Stomach smooth muscle (tissue), 2 donors: Measurements from ENCODE around the gene NDUFAF2.
A peak's percentile ranks its signal among the peaks of the same experiment; 100 is the strongest.
"Not testable (repeated sequence)": the region's sequence is repeated elsewhere in the genome, so short reads cannot be mapped to it uniquely, and the experiment has no call there.

ENCODE experiments used
- H3K27ac ChIP-seq: one replicate; pipeline ENCODE4 v1.7.0; 2013; ENCODE audit warnings: mild to moderate bottlenecking, low read length, inconsistent platforms
- H3K27me3 ChIP-seq, 2 donors: one replicate each; pipeline ENCODE4 v1.7.0; 2013; ENCODE audit warnings: low read length in 2 of 2; ENCODE audit not compliant: insufficient read depth in 2 of 2, control insufficient read depth in 1 of 2
- H3K36me3 ChIP-seq, 2 donors: one replicate each; pipeline ENCODE4 v1.7.0; 2013; ENCODE audit warnings: low read length in 2 of 2; ENCODE audit not compliant: control insufficient read depth in 2 of 2, insufficient read depth in 2 of 2
- H3K4me1 ChIP-seq: one replicate; pipeline ENCODE4 v1.7.0; 2013; ENCODE audit warnings: low read length; ENCODE audit not compliant: control insufficient read depth, insufficient read depth
- H3K4me3 ChIP-seq, 2 donors: one replicate each; pipeline ENCODE4 v1.7.0; 2013; ENCODE audit warnings: low read length in 2 of 2
- H3K9ac ChIP-seq, 2 donors: one replicate each; pipeline ENCODE4 v1.7.0; 2013; ENCODE audit warnings: low read length in 2 of 2, mild to moderate bottlenecking in 1 of 2
- H3K9me3 ChIP-seq, 2 donors: one replicate each; pipeline ENCODE4 v1.7.0; 2013; ENCODE audit warnings: low read length in 2 of 2; ENCODE audit not compliant: control insufficient read depth in 2 of 2
- donor health status: healthy.
- donor health status: Pancreatic carcinoma.

NDUFAF2 gene

DNA sequence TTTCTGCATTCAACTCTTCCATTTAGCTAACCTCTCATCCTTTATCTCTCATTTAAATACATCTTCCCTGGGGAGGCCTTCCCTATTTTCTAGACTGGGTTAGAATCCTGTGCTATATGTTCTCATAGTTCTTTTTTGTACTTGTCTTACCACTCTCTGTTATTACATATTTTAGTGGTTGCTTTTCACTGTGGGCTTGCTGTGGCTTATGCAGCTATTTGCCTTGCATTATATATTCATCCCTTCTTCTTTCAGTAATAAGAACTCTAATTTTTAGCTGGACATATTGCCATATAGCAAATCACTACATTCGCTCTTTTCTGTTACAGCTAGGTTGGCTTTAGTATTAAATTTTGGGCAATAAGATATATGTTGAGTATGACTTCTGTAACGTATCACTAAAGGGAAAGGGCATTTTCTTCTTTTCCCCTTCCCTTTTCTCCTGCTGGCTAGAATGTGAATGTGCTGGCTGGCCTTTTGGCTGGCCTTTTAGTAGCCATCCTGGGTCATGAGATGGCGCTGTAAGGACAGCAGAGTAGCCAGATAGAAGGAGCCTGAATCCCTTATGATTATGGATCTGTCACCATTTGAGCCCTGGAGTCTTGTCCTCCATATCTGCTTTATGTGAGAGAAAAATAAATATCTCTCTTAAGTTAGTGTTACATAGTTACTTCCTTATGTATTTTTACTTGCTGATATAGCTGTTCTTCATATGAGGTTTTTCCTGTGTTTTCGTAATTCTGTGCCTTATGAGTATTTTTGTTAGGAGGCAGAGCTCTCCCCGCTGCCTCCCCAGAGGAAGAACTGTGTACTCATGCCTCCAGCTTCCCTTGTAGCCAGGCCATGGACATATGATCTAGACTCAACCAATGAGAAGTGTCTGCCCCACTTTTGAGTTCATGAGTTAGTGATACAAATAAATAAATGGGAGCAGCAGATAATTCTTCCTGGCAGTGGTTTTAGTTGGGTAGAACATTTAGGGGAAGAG is 65.8 kb downstream of the NDUFAF2 start:
- Histone ChIP-seq H3K9me3 (no peaks in the 10 kb centered on the region), H3K27ac (no peak overlapping the region), H3K36me3 (no peaks in the 10 kb centered on the region), H3K9ac (no peak overlapping the region), H3K4me3 (no peak overlapping the region), H3K4me1 (no peaks in the 10 kb centered on the region), H3K27me3 (no peaks in the 10 kb centered on the region)

GRCh38 chr5:61018062-61018461 is 73.1 kb downstream of the NDUFAF2 start:
- Histone ChIP-seq H3K27ac (no peak overlapping the region), H3K4me3 (no peak overlapping the region), H3K9ac (no peak overlapping the region), H3K4me1 (no peaks in the 10 kb centered on the region), H3K9me3 (no peaks in the 10 kb centered on the region), H3K27me3 (no peaks in the 10 kb centered on the region), H3K36me3 (no peaks in the 10 kb centered on the region)

GRCh38 chr5:61019642-61020041 is 74.6 kb downstream of the NDUFAF2 start:
- Histone ChIP-seq H3K27me3 (no peaks in the 10 kb centered on the region), H3K9ac (no peak overlapping the region), H3K4me3 (no peak overlapping the region), H3K9me3 (no peaks in the 10 kb centered on the region), H3K36me3 (no peaks in the 10 kb centered on the region), H3K4me1 (peaks cover 3% of the 10 kb centered on the region), H3K27ac (no peak overlapping the region)

DNA sequence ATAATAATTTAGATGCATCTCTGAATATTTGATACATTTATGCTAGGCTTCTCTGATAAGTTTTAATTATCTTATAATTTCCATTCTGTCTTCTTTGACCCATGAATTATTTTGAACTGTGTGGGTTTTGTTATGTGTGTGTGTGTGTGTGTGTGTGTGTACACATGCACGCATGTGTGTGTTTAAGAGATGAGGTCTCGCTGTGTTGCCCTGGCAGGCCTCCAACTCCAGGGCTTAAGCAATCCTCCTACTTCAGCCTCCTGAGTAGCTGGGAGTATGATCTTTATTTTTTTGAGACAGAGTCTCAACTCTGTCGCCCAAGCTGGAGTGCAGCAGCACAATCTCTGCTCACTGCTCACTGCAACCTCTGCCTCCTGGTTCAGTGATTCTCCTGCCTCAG is 75.4 kb downstream of the NDUFAF2 start:
- no peak overlapping the region for H3K9ac ChIP-seq
- no peaks in the 10 kb centered on the region for H3K27me3 ChIP-seq
- H3K4me1 ChIP-seq: peaks cover 3% of the 10 kb centered on the region
- H3K9me3 ChIP-seq: no peaks in the 10 kb centered on the region
- H3K27ac ChIP-seq: no peak overlapping the region
- no peak overlapping the region for H3K4me3 ChIP-seq
- no peaks in the 10 kb centered on the region for H3K36me3 ChIP-seq

DNA sequence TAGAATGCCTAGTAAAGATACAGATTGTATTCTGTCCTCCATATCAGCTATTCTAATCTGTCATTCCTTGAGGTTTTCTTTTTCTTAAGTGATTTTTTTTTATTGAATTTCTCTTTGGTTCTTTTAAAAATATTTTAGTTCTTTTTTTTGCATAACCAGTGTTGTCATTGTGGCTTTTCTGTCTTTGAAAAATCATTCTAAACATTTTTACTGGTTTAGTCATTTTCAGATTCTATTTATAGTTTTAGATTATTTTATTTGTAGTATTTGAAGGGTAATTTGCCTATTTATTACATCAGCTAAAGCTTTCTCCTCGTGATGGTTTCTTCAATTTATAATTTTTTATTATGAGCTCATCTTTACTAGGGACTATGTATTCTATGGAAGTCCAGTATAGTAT is 78.1 kb downstream of the NDUFAF2 start:
- Histone ChIP-seq H3K9me3 (no peaks in the 10 kb centered on the region), H3K36me3 (no peaks in the 10 kb centered on the region), H3K27ac (no peak overlapping the region), H3K9ac (no peak overlapping the region), H3K4me3 (no peak overlapping the region), H3K27me3 (no peaks in the 10 kb centered on the region), H3K4me1 (peaks cover 3% of the 10 kb centered on the region)

DNA sequence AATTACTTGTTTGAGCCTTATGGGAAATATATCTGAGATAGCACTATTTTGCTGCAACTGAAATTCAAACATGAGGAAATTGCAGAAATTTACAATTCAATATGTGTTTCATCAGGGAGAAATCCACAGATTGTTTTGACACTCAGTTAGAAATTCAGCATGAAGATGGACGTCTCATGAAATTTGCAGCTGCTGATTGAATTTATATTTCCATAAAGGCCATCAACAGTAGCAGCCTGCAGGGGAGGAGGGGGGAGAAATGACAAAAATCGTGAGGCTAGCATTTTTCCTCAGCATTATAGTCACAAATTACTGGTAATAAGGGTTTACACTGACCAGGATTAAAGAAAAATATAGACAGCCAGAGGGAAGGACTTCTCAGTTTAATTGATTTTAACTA is 81.0 kb downstream of the NDUFAF2 start:
- Histone ChIP-seq H3K36me3 (no peaks in the 10 kb centered on the region), H3K9ac (peak overlapping the region in 1 of 2 donors; percentile 27), H3K4me3 (no peak overlapping the region), H3K27me3 (no peaks in the 10 kb centered on the region), H3K27ac (no peak overlapping the region), H3K9me3 (no peaks in the 10 kb centered on the region), H3K4me1 (peaks cover 12% of the 10 kb centered on the region)

GRCh38 chr5:61028382-61028781 is 83.4 kb downstream of the NDUFAF2 start:
- H3K27ac ChIP-seq: no peak overlapping the region
- no peak overlapping the region for H3K9ac ChIP-seq
- no peak overlapping the region for H3K4me3 ChIP-seq
- H3K36me3 ChIP-seq: no peaks in the 10 kb centered on the region
- no peaks in the 10 kb centered on the region for H3K27me3 ChIP-seq
- H3K4me1 ChIP-seq: peaks cover 12% of the 10 kb centered on the region
- no peaks in the 10 kb centered on the region for H3K9me3 ChIP-seq

DNA sequence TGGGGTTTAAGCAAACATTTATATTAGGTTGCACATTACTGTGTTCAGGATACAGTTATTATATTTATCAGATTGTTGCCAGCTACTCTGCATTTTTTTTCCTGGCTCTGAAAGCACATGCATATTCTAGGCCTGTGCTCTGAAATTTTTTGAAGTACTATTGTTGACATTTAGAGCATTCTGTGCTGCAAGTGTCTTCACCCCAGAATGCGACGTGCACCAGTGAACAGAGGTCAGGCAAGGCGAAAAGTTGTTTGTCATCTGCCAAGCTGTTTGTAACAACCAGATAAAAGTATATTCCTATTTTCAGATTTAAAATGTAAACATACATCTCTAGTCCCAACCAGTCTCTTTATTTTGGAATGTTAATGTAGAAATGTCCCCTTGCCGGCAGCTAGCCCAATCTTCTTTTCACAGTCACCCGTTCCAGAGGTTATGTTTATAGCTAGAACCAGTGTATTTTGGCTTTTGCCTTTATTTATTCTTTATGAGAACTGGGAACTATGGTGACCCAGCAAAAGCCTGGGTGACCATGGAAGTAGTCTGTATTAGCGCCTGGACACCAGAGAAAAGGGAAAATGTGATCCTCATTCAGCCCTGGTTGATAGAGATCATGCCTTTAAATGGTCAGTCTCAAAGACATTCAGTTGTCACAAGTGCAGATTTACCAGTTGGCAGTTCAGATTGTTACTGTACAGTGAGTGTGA is 84.6 kb downstream of the NDUFAF2 start:
- H3K36me3 ChIP-seq: no peaks in the 10 kb centered on the region
- no peaks in the 10 kb centered on the region for H3K9me3 ChIP-seq
- peak overlapping the region; percentile 50 for H3K27ac ChIP-seq
- H3K27me3 ChIP-seq: no peaks in the 10 kb centered on the region
- H3K9ac ChIP-seq: no peak overlapping the region
- peak overlapping the region in 1 of 2 donors; percentile 20 for H3K4me3 ChIP-seq
- peaks cover 10% of the 10 kb centered on the region for H3K4me1 ChIP-seq

DNA sequence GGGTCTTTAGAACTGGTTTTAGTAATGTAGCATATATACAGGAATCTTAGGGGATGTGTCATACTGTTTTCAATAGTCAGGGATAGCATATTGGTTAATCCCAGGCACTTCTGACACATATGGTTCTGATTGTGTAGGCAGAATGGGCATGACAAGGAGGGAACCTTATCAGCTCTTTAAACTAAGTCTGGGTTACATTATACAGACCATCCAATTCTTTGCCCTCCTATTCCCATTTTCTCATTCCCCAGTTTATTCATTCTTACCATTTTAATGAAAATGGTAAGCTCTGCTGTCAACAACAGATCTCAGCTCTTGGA is 85.1 kb downstream of the NDUFAF2 start:
- H3K27me3 ChIP-seq: no peaks in the 10 kb centered on the region
- no peaks in the 10 kb centered on the region for H3K9me3 ChIP-seq
- peak overlapping the region; percentile 50 for H3K27ac ChIP-seq
- no peak overlapping the region for H3K9ac ChIP-seq
- peak overlapping the region in 1 of 2 donors; percentile 20 for H3K4me3 ChIP-seq
- H3K36me3 ChIP-seq: no peaks in the 10 kb centered on the region
- peaks cover 10% of the 10 kb centered on the region for H3K4me1 ChIP-seq

DNA sequence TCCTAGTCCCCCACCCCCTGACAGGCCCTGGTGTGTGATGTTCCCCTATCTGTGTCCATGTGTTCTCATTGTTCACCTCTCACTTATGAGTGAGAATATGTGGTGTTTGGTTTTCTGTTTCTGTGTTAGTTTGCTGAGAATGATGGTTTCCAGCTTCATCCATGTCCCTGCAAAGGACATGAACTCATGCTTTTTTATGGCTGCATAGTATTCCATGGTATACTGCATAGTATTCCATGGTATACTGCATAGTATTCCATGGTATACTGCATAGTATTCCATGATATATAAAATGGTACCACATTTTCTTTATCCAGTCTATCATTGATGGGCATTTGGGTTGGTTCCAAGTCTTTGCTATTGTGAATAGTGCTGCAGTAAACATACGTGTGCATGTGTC is 86.3 kb downstream of the NDUFAF2 start:
- H3K9ac ChIP-seq, H3K36me3 ChIP-seq, H3K27ac ChIP-seq, H3K9me3 ChIP-seq, H3K4me3 ChIP-seq, H3K4me1 ChIP-seq, H3K27me3 ChIP-seq: not testable (repeated sequence)

- no peaks in the 10 kb centered on the region for H3K36me3 ChIP-seq
- H3K4me1 ChIP-seq: no peaks in the 10 kb centered on the region
- H3K9me3 ChIP-seq: no peaks in the 10 kb centered on the region
- no peak overlapping the region for H3K4me3 ChIP-seq
- H3K27ac ChIP-seq: no peak overlapping the region
- H3K9ac ChIP-seq: no peak overlapping the region
- no peaks in the 10 kb centered on the region for H3K27me3 ChIP-seq
Observed at GRCh38 chr5:61044545-61044944, 99.5 kb downstream of the NDUFAF2 start.
